GM12801 (cell line): ENCODE data around the gene C10orf90.

Experiments
- TF ChIP-seq, protein P1 (sequence below): IDR thresholded peaks from one replicate; pipeline ENCODE4 v1.5.1; 2011; ENCODE audit warnings: control low read depth; ENCODE audit not compliant: insufficient read length; ENCODE audit errors: extremely low read depth

The C10orf90 gene

DNA sequence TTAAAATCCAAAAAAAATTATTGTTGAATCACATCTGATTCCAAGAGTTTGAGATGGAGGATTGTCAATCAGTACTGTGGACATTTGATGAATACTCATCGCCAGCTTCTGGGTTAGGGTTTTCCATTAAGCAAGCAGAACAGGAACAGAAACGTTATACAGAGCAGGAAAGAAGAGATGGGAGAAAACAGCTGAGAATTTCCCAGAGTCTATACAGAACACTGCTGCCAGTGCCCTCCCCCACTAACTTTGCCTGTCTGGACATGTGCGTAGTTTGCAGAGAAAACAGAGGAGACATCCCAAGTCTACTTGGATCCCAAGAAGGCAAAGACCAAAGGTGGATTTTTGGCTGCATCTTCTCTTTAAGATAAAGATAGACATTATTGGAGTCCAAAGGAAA, 19.0 kb downstream of the C10orf90 start:
- TF ChIP-seq, protein P1, sequence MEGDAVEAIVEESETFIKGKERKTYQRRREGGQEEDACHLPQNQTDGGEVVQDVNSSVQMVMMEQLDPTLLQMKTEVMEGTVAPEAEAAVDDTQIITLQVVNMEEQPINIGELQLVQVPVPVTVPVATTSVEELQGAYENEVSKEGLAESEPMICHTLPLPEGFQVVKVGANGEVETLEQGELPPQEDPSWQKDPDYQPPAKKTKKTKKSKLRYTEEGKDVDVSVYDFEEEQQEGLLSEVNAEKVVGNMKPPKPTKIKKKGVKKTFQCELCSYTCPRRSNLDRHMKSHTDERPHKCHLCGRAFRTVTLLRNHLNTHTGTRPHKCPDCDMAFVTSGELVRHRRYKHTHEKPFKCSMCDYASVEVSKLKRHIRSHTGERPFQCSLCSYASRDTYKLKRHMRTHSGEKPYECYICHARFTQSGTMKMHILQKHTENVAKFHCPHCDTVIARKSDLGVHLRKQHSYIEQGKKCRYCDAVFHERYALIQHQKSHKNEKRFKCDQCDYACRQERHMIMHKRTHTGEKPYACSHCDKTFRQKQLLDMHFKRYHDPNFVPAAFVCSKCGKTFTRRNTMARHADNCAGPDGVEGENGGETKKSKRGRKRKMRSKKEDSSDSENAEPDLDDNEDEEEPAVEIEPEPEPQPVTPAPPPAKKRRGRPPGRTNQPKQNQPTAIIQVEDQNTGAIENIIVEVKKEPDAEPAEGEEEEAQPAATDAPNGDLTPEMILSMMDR = no peak

DNA sequence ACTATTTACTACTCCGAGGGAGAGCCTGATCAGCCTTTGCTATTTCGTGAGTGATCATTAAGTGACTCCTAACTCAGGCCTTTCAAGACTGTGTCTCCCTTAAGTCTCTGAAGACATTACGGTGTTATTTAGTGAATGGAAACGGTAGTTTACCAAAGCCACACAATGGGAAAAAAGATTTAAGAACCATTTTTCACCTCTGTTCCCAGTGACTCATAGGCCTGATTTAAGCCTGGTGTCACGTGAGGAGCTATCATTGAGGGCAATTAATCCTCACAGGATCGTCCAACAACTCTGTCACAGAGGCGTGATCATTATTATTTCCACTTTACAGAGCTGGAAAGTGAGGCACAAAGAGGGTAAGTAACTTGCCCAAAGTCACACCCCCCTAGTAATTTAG, 20.3 kb downstream of the C10orf90 start:
- TF ChIP-seq, protein P1 = no peak

DNA sequence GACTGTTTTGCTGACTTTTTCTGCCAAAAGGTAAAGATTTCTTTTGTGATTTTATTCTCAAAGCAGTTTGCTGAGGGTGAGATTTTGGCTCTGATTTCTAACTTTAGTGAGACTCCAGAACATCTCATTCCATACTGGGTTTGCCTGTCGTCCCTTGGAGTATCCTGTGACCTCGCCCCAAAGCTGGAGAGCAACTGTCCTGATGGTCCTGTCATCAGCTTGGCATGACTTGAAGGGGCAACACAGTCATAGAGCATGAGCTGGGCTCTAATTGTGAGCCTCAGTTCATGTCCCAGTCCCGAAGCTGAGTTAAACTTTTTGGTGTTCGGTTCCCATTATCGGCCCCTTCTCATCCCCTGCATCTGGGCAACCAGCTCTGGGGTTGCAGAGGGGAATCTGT, 23.4 kb downstream of the C10orf90 start:
- TF ChIP-seq, protein P1 = no peak

DNA sequence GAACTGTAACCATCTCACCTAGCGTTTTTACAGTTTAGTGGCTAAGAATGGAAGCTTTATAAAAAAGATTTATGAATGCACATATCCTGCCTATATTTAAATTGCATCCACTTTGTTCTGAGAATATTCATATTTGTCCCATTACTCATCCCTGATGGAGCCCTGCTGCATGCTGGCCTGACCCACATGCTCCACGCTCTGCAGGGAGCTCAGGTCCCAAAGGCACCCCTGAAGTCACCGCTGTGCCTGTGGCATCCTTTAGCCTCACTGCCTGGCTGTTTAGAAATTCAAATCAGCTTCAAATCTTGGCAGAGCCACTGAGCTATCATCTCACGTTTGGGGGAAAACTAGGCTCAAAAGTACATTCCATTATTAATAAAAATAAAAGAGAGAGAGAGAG, 24.4 kb downstream of the C10orf90 start:
- TF ChIP-seq, protein P1 = no peak

DNA sequence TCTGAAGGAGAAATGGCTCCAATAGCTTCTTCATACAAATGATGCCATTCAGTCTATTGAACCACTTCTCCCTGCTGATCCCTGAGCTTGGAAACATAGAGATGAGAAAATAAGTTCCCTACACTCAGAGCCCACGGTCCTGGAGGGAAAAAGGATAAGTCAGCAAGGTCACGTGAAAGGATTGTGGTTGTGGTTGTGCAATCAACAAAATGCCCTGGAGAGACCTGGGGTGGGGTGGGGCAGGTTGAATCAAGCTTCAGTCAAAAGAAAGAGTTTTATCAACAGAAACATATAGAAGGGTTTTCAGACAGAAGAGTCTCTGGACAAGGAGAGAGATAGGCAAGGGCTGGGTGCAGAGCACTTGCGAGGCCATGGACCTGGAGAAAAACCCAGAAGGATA, 30.1 kb downstream of the C10orf90 start:
- TF ChIP-seq, protein P1 = no peak

DNA sequence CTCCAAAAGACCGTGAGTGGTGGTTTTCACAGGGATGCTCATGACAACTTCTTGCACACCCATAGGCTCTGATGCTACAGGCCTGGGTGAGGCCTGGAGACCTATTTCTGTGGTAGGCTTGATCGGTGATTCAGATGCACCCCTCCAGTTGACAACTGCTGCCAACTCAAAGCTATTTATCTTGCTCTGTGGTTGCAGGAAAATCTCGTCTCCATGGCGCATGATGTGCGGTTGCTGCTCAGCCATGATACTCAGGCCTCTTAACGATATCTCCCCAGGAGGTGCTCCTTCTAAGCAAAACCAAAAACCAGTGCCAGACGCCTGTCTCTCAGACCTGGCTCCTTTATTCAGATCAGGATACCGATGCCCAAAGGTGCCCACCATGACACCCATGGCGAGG, 31.4 kb downstream of the C10orf90 start:
- TF ChIP-seq, protein P1 = no peak

DNA sequence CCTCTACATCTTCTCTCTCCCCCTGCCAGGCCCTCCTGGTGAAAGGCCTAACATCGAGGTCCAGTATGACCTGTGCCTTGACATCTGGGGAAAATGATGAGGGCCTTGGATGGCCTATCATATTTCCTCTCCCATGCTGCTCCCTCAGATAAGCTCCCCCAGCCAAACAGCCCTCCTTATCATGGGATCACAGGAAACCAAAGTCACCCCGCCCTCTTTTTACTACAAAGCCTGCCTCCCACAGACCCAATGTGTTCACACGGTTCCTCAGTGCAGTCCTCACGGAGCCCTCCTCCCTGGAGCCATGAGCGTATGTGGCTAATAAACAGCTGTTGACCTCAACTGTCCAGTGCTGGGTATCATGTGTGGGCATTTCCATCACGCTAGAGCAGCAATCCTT, 32.0 kb downstream of the C10orf90 start:
- TF ChIP-seq, protein P1 = no peak

DNA sequence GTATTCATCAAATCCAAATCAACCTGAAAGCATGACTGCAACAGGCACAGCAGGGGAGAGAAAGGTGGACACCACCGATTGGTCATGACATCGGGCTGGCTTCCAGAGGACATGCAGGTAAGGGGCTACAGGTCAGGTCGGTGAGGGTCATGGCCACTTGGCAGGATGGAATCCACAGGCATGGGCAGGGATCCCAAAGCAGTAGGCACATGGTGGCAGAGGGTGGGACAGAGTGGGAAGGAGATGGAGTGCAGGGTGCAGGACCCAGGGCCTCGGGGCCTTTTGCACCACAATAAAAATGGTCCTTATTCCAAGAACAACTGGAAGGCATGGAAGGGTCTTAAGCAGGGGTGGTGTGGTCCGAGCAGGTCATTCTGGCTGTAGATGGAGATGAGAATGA, 33.0 kb downstream of the C10orf90 start:
- TF ChIP-seq, protein P1 = no peak
